Psoas muscle (tissue), 8 donors: Measurements from ENCODE around the gene ZNF410. TPM values are rescaled to one million over a fixed set of nuclear protein-coding genes. Genes with fewer than 3 reads are reported as not detected.
"Not testable (repeated sequence)": the region's sequence is repeated elsewhere in the genome, so short reads cannot be mapped to it uniquely, and the experiment has no call there.

Experiments
- ATAC-seq, 4 donors: fragments of 200-7000 bp; cut with Tn5 transposase; one replicate each; pipeline ENCODE4 v1.9.1; 2020; ENCODE audit warnings: moderate library complexity in 3 of 4, mild to moderate bottlenecking in 2 of 4
- DNase-seq, 2 donors: peaks; one replicate each; pipeline ENCODE4 v3.0.0-alpha.2; 2020
- H3K27ac ChIP-seq: fragments of 200-600 bp; one replicate; pipeline ENCODE4 v1.8.0; 2022
- H3K27me3 ChIP-seq, 3 donors: fragments of 200-600 bp in 1 of 3; one replicate each; pipeline versions ENCODE4 v1.6.1 to v1.8.0; 2013 to 2022; ENCODE audit warnings: low read length in 2 of 3, mild to moderate bottlenecking in 2 of 3, moderate library complexity in 1 of 3; ENCODE audit not compliant: insufficient read depth in 3 of 3
- H3K36me3 ChIP-seq, 2 donors: fragments of 200-600 bp in 1 of 2; one replicate each; pipeline versions ENCODE4 v1.6.1 to v1.8.0; 2013 to 2022; ENCODE audit warnings: low read depth in 1 of 2, mild to moderate bottlenecking in 1 of 2, moderate library complexity in 1 of 2; ENCODE audit not compliant: insufficient read depth in 1 of 2
- H3K4me1 ChIP-seq: fragments of 200-600 bp; one replicate; pipeline ENCODE4 v1.8.0; 2022
- H3K4me3 ChIP-seq: fragments of 200-600 bp; one replicate; pipeline ENCODE4 v1.8.0; 2022; ENCODE audit warnings: mild to moderate bottlenecking
- H3K9me3 ChIP-seq: fragments of 200-600 bp; one replicate; pipeline ENCODE4 v1.8.0; 2022
- WGBS, 3 donors: extraction: QIAGEN DNeasy Blood & Tissue Kit; methylation state at CpG; one replicate each; pipeline versions ENCODE4 v1.1.6 to v1.1.7; 2013; 5-methylcytosine and 5-hydroxymethylcytosine counted together
- intact Hi-C, 2 donors: fragments of 100-400 bp; cut with DNase I; formaldehyde crosslinking; loops; one replicate each; pipeline versions ENCODE4 v1.11.0 to v1.14.2; 2022
- long read RNA-seq, 2 donors: library from polyadenylated mRNA; unstranded; transcript quantifications; one replicate each; pipeline ENCODE4 v2.0.0, GENCODE V29; 2021
- polyA plus RNA-seq, 3 donors: library from polyadenylated mRNA; stranded (reverse); fragments of 200-250 nt; gene quantifications; one replicate each; pipeline ENCODE4 v1.2.3, GENCODE V29; 2013
- total RNA-seq, 4 donors: library from RNA; stranded (reverse); fragmentation: NEBNext Ultra II Directional in 2 of 4; extraction: Animal tissue kit (Norgen Biotek cat#: 25700) in 2 of 4; gene quantifications; one replicate each; pipeline versions ENCODE4 v1.2.1 to v1.2.4, GENCODE V29; 2021 to 2023
- TF ChIP-seq, protein P1 (sequence below): fragments of 200-600 bp; IDR thresholded peaks from one replicate; pipeline ENCODE4 v1.8.0; 2022; ENCODE audit warnings: antibody characterized with exemption
- donor health status: healthy with polysubstance abuse.
- donor health status: DM: no; HTN: no; CAD: no; lungs with moderate emphysema.
- donor health status: Bipolar disorder and iron deficiency.
- donor health status: healthy.
- donor health status: DM: yes; HTN: yes; CAD: no.
- donor health status: DM: no; HTN: no; CAD: no.
- donor health status: DM: no; HTN: no; CAD: no.
- donor health status: DM: yes; HTN: yes; CAD: no.

ZNF410 gene, protein sequence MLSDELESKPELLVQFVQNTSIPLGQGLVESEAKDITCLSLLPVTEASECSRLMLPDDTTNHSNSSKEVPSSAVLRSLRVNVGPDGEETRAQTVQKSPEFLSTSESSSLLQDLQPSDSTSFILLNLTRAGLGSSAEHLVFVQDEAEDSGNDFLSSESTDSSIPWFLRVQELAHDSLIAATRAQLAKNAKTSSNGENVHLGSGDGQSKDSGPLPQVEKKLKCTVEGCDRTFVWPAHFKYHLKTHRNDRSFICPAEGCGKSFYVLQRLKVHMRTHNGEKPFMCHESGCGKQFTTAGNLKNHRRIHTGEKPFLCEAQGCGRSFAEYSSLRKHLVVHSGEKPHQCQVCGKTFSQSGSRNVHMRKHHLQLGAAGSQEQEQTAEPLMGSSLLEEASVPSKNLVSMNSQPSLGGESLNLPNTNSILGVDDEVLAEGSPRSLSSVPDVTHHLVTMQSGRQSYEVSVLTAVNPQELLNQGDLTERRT
- total RNA-seq, result 10 to 100 TPM; 13.1 to 22.7 (median 21.1) TPM
- polyA plus RNA-seq, result 10 to 100 TPM; 16.0 to 40.6 (median 26.9) TPM
- long read RNA-seq, donor 1, transcript ZNF410-211 (12 exons, 2,601 nt), result major isoform, 21 of 33 reads
- long read RNA-seq, donor 1, partial matches to known transcripts, result 7 of 33 reads
- long read RNA-seq, donor 1, other reads (novel, unspliced or antisense), result 3 of 33 reads
- long read RNA-seq, donor 2, transcript ZNF410-211 (12 exons, 2,601 nt), result major isoform, 31 of 73 reads
- long read RNA-seq, donor 2, transcript ZNF410-201 (11 exons, 2,293 nt), result minor isoform, 5 of 73 reads
- long read RNA-seq, donor 2, partial matches to known transcripts, result 11 of 73 reads
- long read RNA-seq, donor 2, other reads (novel, unspliced or antisense), result 24 of 73 reads

DNA sequence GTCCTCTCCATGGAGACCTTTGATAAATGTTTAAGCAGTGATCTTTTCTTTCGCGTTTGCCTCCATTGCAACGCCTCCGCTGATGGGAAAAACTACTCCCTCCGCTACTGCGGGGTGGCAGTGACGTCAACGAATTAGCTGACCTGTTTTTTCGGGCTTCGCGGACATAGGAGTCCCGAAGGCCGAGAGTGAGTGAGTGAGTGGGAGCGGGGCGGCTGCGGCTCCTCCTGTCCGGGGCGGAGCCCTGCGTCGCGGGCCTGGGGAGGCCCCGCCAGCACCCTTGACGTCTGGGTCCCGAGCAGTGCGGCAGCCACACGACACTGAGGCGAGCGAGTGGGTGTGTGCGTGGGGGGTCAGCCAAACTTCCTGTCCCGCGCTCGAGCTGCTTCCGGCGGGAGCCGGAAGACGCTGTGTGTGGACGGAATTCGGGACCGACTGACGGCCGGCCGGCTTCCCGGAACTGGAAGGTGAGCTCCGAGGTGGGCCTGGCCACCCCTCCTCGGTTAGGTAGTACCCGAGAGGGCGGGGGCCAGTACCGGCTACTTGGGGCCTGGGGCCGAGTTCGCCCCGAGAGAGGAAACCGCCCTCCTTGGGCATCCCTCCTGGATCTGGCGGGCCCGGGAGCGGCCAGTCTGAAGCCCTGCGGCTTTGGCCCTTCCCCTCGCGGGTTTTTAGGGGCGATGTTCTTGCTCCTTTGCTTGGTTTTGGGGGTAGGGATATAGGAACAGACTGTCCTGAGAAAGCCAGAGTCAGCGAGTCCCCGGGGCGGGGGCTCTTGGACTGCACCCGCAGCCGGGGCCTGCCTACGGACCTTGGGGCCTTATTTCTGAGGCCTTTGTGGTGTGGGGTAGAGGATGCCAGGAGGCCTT lies at the start of gene ZNF410:
Gene ZNF410, plus strand, starts transcription at position 411 of the 869 bp plus-strand sequence. CDS start 5,317 bp downstream, outside the sequence.
- H3K27ac ChIP-seq, result peak within 1 kb of the TSS; percentile 94
- no peaks in the 10 kb centered on the region for H3K9me3 ChIP-seq
- TF ChIP-seq, protein P1, sequence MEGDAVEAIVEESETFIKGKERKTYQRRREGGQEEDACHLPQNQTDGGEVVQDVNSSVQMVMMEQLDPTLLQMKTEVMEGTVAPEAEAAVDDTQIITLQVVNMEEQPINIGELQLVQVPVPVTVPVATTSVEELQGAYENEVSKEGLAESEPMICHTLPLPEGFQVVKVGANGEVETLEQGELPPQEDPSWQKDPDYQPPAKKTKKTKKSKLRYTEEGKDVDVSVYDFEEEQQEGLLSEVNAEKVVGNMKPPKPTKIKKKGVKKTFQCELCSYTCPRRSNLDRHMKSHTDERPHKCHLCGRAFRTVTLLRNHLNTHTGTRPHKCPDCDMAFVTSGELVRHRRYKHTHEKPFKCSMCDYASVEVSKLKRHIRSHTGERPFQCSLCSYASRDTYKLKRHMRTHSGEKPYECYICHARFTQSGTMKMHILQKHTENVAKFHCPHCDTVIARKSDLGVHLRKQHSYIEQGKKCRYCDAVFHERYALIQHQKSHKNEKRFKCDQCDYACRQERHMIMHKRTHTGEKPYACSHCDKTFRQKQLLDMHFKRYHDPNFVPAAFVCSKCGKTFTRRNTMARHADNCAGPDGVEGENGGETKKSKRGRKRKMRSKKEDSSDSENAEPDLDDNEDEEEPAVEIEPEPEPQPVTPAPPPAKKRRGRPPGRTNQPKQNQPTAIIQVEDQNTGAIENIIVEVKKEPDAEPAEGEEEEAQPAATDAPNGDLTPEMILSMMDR, result no peak
- H3K27me3 ChIP-seq, result no peaks in the 10 kb centered on the region
- DNase-seq (peak; percentile 95 to 97), ATAC-seq (peak; percentile 98 to 99 (median 98))
- intact Hi-C loops, result loop anchor here in 1 of 2 donors (5.0 kb wide), 1 partner anchor 99 kb away; no protein-coding TSS in a partner anchor
- H3K36me3 ChIP-seq, result peaks cover 0 to 11% of the 10 kb centered on the region in 2 donors
- WGBS, 3 donors, result 0% methylated on average over 61 to 65 of the region's 65 CpGs
- peaks cover 15% of the 10 kb centered on the region for H3K4me1 ChIP-seq
- peak within 1 kb of the TSS; percentile 89 for H3K4me3 ChIP-seq

DNA sequence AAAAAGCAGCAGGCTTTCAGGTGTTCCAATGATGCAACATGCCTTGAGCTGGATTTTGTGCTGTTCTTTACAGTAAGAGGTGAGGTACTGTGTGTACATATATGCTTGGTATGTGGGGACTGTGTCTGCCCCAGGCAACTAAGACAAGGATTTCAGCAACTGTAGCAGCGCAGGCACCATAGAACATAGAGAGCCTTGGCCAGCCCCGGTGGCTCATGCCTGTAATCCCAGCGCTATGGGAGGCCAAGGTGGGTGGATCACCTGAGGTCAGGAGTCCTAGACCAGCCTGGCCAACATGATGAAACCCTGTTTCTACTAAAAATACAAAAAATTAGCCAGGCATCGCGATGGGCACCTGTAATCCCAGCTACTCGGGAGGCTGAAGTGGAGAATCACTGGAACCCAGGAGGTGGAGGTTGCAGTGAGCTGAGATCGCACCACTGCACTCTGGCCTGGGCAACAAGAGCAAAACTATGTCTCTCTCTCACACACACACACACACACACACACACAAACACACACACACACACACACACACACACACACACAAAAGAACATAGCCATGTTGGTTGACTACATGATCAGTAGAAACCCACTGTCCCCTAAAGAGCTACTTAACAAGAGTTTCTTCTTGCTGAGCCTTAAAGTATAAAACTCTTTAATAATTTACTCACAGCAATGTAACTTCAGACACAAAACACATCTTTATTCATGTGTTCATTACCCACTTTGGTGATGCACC lies 48.2 kb upstream of the ZNF410 start:
- intact Hi-C loops, H3K9me3 ChIP-seq, H3K36me3 ChIP-seq, ATAC-seq, DNase-seq, H3K4me3 ChIP-seq, H3K27me3 ChIP-seq, H3K27ac ChIP-seq, H3K4me1 ChIP-seq: not testable (repeated sequence)
- 90 to 93% (median 90%) methylated on average over 7 of the region's 7 CpGs for WGBS, 3 donors

DNA sequence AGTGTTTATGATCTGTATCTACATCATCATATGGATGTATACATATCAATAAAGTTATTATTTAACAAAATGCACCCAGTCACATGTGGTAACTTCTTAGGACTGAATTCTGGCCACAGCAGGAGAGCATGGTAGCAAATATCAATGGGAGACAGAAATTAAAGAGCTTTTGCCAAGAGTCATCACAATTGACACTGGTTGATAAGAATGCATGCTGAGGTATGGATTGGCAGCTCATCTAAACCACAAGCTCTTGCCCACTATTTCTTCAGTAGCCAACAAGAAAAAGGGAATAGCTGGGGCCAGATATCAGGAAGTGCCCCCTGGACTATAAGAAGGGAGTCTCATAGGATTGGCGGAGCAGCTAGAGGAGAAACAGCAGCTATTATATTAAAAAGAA lies 44.5 kb upstream of the ZNF410 start:
- Histone ChIP-seq H3K4me3 (no peak overlapping the region), H3K36me3 (no peaks in the 10 kb centered on the region), H3K9me3 (no peaks in the 10 kb centered on the region), H3K27ac (no peak overlapping the region), H3K27me3 (no peaks in the 10 kb centered on the region), H3K4me1 (no peaks in the 10 kb centered on the region)
- 94 to 100% (median 100%) methylated on average over 1 of the region's 1 CpG for WGBS, 3 donors
- TF ChIP-seq, protein P1, result no peak
- DNase-seq, result no peak
- intact Hi-C loops, result no loop called here
- ATAC-seq, result no peak

DNA sequence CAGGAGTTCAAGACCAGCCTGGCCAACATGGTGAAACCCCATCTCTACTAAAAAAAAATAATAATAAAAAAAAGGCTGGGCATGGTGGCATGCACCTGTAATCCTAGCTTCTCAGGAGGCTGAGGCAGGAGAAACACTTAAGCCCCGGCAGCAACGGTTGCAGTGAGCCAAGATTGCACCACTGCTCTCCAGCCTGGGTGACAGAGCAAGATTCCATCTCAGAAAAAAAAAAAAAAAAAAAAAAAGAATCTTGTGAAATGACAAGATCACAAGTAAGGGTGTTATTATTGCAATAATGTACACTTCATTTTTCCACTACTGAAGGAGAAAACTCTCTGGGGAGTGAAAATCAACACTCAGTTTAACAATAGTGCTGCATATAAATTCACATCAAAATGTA lies 43.8 kb upstream of the ZNF410 start:
- TF ChIP-seq, protein P1, result no peak
- Histone ChIP-seq H3K4me3 (no peak overlapping the region), H3K9me3 (no peaks in the 10 kb centered on the region), H3K27me3 (no peaks in the 10 kb centered on the region), H3K27ac (no peak overlapping the region), H3K36me3 (no peaks in the 10 kb centered on the region), H3K4me1 (no peaks in the 10 kb centered on the region)
- DNase-seq (no peak), ATAC-seq (no peak)
- WGBS, 3 donors, result 30 to 56% (median 33%) methylated on average over 2 of the region's 2 CpGs
- intact Hi-C loops, result no loop called here
